Measurements from ENCODE around the gene ZNF853. TPM values are rescaled to one million over a fixed set of nuclear protein-coding genes. Genes with fewer than 3 reads are reported as not detected.
"Not testable (repeated sequence)": the region's sequence is repeated elsewhere in the genome, so short reads cannot be mapped to it uniquely, and the experiment has no call there.

Gene ZNF853
- total RNA-seq, 1 donor from 2014 or later: 11.2 TPM

DNA sequence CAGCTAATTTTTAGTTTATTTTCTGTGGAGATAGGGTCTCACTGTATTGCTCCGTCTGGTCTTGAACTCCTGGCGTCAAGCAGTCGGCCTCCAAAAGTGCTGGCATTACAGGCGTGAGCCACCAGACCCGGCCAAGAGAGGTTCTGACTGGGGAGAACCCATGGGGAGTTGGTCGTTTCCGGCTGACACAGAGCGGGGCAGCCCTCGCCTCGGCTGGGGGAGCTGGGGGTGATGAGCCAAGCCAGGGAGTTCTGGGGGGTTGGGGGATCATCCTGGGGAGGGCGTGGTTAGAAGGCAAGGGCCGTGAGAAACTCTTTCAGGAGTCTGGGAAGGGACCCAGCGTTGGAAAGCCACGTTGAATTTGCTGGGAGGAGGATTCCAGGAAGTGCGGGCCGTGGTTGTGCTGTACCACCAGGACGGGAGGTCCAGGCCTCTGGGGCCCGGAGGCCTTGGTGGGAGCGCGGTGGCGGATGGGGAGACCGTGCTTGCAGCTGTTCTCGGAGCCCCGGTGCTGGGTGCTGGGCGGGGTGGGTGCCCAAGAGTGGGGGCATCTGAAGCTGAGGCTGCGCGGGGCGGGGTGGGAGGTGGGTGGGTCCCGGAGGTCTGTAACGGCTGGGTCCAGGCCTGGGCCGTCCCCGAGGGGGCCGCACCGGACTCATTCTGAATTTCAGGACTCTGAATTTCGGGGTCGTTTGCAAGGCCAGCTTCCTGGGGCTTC lies 8.4 kb upstream of the ZNF853 start:
- no peak for DNase-seq (ENCODE audit: low spot score)

DNA sequence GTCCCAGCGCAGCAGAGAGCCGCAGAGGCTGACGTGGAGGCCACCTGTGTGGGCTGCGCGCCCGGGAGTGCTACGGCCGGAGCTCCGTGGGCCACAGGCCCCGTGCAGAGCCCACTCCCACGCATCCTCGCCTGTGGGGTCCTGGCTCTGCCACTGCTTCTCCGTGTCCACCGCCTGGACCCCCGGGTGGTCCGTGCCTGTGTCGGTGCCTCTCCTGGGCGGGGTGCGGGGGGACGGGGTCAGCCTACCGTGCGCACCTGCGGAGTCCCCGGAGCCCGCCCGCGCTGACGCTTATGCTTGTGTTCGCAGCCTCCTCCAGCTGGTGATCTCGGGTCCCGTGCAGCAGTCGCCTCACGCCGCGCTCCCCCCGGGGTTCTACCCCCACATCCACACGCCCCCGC lies 7.8 kb upstream of the ZNF853 start:
- DNase-seq (ENCODE audit: low spot score): no peak

DNA sequence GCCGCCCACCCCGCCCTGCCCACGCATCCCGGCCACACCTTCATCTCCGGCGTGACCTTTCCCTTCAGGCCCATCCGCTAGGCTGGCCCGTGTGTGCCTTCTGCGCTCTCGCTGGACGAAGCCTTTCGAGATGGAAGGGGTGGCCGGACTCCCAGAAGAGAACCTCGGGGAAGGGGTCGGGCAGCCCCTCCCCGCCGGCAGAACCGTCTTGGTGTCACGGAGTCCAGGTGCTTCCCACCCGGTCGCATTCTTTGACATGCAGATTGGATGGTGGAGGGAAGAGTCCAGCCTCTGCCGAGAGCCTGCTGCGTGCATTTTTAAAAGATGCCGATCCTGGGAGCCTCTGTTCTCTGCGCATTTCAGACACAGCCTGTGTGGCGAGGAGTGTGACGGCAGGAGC lies 7.3 kb upstream of the ZNF853 start:
- DNase-seq (ENCODE audit: low spot score): no peak

DNA sequence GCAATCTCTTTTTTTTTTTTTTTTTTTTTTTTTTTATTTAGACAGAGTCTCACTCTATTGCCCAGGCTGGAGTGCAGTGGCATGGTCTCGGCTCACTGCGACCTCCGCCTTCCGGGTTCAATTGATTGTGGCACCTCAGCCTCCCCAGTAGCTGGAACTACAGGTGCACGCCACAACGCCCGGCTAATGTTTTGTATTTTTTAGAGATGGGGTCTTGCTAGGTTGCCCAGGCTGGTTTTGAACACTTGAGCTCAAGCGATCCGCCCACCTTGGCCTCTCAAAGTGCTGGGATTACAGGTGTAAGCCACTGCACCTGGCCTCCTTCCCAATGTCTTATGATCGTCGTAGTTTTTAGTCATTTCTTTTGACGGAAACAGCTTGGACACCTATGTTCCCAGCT lies 6.6 kb upstream of the ZNF853 start:
- DNase-seq (ENCODE audit: low spot score): no peak

DNA sequence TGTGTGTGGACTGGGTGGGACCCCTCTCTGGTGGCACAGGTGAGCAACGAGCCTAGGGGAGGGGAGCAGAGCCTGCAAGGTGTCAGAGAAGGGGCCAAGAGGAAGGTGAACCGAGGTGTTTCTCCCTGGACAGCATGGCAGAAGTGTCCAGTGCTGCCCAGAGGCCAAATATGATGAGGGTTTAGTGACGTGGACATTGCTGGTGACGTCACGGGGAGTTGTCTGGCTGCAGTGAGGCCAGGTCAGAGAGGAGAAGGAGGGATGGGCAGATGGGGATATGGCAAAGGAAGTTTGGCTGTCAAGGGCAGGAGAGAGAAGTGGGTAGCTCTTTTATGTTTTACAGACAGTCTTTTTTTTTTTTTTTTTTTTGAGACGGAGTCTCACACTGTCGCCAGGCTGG lies 2.6 kb upstream of the ZNF853 start:
- no peak for DNase-seq (ENCODE audit: low spot score)

DNA sequence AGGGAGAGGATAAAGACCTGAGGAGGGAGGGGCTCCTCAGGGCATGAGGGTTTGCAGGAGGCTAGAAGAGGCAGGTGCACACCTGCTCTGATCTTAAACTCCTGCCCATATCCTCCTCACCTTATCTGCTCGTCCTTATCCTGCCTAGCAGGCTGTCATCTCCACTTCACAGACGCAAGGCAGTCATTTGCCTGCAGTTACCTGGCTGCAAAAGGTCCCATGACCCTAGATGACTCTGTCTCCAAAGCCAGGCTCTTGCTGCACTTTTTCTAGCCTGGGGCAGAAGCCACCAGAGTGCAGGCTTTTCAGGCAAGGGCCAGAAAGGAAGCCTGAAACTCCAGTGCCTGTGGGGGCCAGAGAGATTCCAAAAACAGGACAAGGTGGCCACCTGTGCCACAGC lies 1.7 kb upstream of the ZNF853 start:
- DNase-seq (ENCODE audit: low spot score): no peak

DNA sequence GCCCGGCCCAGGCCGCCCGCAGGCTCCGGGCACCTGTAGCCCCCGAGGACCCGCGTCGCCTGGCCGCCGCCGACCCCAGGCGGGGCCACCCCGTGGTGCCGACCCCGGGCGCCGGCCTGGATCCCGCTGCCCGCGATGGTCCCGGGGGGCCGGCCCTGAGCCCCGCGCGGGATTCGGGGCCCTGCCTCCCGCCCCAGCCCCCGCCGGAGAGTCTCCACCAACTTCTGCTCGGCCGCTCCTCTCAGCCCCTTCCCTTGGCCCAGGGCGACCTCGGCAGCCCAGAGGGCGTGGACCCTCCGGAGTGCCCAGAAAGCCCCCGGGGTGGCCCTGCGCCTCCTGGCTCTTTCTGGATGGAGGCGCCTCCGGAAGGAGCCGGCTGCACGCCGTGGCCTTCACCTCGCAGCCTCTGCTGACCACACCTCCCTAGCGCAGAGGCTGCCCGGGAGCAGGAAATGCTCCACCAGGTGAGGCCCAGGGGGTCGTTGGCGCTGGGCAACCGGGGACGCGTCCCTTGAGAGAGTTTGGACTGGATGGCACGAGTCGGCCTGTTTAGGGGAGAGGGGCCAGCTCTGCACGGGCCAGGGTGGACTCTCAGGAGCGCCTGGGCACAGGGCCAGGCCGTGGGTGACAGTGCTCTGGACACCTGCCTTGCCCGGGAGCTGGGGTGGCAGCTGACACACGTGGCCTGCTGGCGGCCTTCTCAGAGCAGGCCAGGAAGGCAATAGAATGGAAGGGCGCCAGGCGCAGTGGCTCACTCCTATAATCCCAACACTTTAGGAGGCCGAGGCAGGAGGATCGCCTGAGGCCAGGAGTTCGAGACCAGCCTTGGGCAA lies 529 bp downstream of the ZNF853 start:
- DNase-seq (ENCODE audit: low spot score): no peak

DNA sequence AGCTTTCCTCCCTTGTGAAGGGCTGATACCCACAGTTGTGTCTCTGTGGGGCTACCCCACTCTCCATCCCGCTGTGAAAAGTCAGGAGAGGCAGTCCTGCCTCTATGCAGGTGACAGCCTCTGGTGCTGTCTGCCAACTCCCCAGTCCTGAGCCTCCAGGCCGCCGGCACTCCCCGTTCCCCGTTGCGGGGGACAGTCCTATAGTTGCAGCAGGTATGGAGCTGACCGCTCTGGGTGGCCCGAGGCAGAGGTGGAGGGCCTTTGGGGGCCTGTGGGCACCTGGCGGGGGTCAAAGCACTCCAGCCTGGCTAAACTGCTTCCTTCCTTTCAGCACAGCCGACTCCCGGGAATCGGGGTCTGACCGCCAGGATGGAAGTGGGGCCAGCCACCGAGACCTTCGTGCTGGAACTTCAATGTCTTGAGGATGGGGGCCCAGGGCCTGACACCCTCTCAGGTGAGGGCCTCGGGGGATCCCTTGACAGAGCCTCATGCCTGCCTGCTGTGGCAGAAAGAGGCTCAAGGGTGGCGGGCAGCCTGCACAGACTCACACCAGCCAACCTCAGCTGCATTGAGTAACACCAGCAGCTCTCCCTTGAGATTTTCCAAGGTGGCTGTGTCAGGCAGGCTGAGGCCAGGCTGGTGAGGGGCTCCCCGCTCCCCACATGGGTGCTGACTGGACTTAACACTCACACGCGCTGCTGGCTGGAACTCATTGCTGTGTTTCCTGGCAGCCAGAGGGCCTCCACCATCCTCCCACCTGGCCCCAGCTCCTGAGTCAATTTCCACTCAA lies 1.6 kb downstream of the ZNF853 start:
- no peak for DNase-seq (ENCODE audit: low spot score)

DNA sequence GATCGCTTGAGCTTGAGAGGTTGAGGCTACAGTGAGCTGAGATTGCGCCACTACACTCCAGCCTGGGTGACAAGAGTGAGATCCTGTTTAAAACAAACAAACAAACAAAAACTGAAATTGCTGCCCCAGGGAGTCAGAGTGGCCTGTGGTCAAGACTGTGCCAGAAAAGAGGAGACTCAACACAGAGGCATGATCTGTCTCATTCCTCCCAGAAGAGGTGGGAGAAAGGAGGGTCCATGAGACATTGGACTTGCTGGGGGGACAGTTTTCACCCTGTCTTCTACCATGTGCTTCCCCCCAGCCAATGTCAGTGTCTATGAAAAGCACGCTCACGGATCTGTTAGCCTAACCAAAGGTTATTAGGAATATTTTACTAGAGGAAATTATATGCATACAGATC lies 3.2 kb downstream of the ZNF853 start:
- no peak for DNase-seq (ENCODE audit: low spot score)

DNA sequence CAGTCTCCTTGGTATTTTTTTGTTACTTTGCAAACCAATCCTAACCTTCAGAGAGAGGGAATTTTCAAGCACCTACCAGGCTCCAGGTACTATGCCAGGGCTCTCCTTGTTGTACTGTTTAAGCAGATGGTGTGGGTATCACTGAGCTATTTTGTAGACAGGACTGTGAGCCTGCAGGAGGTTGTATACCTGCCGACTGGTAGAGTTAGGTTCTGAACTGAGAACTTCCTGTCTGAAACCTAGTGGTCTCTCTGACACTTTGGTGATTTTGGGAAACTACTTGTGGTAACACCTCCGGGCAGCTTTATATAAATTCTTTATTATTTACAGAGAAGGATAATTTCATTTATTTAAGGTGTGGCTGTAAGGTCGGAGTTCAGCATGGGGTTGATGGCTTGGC lies 4.6 kb downstream of the ZNF853 start:
- DNase-seq (ENCODE audit: low spot score): no peak

DNA sequence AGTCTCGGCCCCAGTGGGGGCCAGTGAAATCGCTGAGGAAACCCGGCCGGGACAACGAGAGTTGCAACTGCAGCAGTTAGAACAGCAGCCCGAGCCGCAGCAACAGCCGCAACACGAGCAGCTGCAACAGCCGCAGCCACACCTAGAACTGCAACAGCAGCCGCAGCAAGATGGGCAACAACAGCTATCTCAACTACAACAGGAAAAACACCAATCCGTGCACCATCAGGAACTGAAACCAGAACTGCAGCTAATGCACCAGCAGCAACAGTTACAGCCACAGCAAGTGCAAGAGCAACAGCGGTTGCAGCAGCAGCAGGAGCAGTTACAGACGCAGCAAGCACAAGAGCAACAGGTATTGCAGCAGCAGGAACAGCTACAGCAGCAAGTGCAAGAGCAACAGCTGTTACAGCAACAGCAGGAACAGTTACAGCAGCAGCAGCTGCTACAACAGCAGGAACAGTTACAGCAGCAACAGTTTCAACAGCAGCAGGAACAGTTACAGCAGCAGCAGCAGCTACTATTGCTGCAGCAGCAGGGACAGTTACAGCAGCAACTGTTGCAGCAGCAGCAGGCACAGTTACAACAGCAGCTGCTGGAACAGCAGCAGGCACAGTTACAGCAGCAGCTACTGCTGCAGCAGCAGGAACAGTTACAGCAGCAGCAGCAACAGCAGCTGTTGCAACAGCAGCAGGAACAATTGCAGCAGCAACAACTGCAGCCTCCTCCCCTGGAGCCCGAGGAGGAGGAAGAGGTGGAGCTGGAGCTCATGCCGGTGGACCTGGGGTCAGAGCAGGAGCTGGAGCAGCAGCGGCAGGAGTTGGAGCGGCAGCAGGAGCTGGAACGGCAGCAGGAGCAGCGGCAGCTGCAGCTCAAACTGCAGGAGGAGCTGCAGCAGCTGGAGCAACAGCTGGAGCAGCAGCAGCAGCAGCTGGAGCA lies 6.1 kb downstream of the ZNF853 start:
- no peak for DNase-seq (ENCODE audit: low spot score)

DNA sequence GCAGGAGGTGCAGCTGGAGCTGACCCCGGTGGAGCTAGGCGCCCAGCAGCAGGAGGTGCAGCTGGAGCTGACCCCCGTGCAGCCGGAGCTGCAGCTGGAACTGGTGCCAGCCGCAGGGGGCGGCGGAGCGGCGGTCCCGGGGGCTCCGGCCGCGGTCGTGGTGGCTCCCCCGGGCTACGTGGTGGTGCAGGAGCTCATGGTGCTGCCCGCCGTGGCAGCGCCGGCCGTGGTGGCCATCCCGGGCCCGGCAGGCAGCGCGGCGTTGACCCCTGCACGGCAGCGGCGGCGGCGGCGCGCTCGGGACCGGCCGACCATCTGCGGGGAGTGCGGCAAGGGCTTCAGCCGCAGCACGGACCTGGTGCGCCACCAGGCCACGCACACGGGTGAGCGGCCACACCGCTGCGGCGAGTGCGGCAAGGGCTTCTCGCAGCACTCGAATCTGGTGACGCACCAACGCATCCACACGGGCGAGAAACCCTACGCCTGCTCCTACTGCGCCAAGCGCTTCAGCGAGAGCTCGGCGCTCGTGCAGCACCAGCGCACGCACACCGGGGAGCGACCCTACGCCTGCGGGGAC lies 6.8 kb downstream of the ZNF853 start:
- no peak for DNase-seq (ENCODE audit: low spot score)

DNA sequence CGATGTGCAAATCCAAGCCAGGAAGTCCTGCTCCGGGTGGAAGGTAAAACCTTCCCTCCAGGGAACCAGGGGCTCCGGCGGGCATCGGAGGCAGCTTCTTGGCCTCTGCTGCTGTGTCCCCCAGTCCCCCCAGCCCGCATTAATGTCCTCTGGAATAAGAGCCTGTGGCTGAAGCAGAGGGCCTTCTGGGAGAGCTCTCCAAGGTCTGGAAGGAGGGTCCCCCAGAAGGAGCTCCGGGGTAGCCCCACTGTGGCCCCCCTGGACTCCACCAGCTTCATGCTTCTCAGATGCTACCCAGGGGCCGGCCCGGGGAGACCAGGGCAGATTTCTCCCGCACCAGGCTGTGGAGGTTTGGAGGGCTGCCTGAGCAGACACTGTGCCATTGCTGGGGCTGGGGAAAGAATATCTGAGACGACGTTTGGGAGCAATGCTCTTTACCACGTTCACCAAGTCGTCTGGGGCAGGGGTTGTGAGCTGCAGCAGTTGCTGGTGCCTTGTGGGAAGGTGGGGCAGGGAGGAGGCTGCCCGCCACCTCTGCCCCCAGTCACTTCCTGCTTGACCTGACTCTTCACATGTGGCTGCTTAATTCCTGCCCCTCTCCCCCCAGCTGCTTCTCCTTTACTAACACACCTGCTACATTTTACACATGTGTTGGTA lies 8.3 kb downstream of the ZNF853 start:
- DNase-seq (ENCODE audit: low spot score): no peak

DNA sequence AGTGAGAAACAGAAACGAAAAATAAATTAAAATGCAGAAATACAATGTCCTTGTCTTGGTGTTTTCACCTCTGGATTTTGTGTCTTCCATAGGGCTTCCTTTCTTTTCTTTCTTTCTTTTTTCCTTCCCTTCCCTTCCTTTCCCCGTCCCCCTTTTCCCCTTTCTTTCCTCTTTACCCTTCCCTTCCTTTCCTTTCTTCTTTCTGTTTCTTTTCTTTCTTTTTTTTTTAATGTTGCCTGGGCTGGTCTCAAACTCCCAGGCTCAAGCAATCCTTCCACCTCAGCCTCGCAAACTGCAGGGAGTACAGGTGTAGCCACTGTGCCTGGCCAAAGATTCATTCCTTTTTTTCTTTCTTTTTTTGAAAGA lies 8.8 kb downstream of the ZNF853 start:
- no peak for DNase-seq (ENCODE audit: low spot score)

DNA sequence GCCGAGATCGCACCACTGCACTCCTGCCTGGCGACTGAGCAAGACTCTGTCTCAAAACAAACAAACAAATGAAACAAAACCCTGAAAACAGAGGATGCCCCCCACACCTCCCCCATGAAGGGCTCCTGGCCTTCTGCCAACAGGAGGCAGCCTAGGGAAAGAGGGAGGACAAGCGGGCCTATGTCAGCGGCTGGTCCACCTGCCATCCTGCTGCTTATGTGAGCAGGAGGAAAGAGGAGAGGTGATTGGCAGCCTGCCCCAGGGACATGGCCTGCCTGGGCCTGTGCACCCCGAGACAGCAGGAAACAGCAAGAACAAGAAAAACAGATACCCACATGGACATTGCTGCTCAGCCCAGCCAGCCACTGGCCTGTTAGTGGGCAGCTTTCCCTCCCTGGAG lies 12.6 kb downstream of the ZNF853 start:
- DNase-seq (ENCODE audit: low spot score): no peak

DNA sequence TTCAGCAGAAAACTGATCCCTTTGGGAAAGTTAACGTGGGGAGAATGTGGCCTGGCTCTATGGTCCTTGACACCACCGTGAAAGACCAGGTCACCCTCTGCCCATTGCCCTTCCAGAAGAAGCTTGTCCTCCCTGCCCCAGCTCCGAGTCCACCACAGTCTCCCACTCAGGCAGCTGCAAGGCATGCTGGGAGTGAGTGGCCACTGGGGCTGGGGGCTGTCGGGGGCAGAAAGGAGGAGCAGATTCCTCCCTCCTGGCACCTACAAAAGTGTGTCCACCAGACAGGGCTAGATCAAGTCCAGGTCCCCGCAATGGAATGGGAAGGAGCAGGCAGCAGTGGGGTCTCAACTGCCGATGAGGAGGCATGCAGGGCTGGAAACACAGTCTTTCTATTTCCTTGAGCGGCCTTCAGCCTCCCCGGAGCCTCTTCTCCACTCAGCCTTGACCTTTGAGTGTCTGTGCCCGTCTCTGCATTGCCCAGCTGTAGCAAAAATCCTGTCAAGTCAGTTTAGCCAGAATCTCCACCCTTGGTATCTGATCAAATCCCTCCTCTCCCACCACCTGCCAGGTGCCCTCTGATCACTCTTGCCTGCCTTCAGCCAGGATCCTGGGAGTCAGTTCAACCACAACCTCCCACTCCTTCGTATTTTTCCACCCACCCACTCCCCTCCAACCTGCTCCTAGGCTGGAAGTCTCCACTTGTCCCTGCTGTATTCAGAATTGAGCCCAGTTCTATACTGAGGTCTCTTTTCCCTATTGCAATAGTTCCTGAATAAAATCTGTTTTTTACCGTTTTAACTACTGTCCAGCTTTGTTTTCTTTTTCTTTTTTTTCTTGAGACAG lies 14.8 kb downstream of the ZNF853 start:
- no peak for DNase-seq (ENCODE audit: low spot score)

DNA sequence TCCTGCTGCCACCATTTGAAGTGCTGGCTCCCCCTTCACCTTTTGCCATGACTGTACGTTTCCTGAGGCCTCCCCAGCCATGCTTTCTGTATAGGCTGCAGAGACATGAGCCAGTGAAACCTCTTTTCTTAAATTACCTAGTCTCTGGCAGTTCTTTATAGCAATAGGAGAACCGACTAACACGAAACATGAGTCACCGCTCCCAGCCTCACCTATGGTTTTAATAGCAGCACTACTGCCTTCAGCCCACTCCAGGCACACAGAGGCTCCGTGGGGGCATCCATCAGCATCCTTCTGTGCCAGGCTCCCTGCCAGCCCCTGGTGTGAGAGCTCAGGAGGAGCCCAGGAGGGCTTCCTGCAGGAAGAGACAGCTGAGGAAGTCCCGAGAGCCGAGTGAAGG lies 16.2 kb downstream of the ZNF853 start:
- DNase-seq (ENCODE audit: low spot score): no peak

DNA sequence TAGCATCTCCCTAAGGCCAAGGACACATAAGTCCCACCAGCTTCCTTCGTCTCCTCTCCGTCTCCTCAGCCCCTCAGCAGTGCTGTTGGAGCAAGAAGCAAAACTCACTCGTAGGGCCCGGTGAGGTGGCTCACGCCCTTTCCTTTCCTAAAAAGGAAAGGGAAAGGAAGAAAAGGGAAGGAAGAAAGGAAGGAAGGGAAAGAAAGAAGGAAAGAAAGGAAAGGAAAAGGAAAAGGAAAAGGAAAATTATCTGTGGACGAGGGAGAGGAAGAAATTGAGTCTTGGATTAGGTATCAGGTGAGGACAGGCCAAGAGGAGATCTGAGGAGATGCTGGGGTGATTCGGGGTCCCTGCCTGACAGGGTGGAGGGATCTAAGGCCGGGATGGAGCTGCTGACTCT lies 18.6 kb downstream of the ZNF853 start:
- DNase-seq (ENCODE audit: low spot score): no peak

DNA sequence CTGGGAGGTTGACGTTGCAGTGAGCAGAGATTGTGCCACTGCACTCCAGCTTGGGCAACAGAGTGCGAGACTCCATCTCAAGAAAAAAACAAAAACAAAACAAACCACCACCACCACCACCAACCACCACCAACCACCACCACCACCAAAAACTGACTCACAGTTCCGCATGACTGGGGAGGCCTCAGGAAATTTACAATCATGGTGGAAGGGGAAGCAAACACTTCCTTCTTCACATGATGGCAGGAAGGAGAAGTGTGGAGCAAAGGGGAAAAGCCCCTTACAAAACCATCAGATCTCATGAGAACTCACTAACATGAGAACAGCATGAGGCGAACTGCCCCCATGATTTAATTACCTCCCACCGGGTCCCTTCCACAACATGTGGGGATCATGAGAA lies 19.6 kb downstream of the ZNF853 start:
- DNase-seq (ENCODE audit: low spot score): not testable (repeated sequence)
